ENCODE data around the gene ITGAL. TPM values are rescaled to one million over a fixed set of nuclear protein-coding genes. Genes with fewer than 3 reads are reported as not detected.

ITGAL gene
- total RNA-seq, 2 donors from 2014 or later, result 2.0 to 2.6 TPM

- Histone ChIP-seq H3K36me3 (no peaks in the 10 kb centered on the region), H3K27ac (no peak overlapping the region), H3K9me3 (no peaks in the 10 kb centered on the region), H3K4me3 (no peak overlapping the region), H3K4me1 (peaks cover 0 to 19% of the 10 kb centered on the region in 2 donors), H3K27me3 (no peaks in the 10 kb centered on the region)
- no peak for DNase-seq (ENCODE audit: low spot score)
- no peak for TF ChIP-seq CTCF (IDR thresholded peaks at IDR 0.05)
Measured at GRCh38 chr16:30567160-30567990, 94.8 kb downstream of the ITGAL start.

GRCh38 chr16:30567991-30568638 lies 95.6 kb downstream of the ITGAL start:
- no peak for TF ChIP-seq CTCF (IDR thresholded peaks at IDR 0.05)
- Histone ChIP-seq H3K27ac (no peak overlapping the region), H3K9me3 (no peaks in the 10 kb centered on the region), H3K4me1 (peaks cover 0 to 24% of the 10 kb centered on the region in 2 donors), H3K36me3 (no peaks in the 10 kb centered on the region), H3K27me3 (no peaks in the 10 kb centered on the region), H3K4me3 (no peak overlapping the region)
- no peak for DNase-seq (ENCODE audit: low spot score)

GRCh38 chr16:30569281-30569680 lies 96.7 kb downstream of the ITGAL start:
- no peak for DNase-seq (ENCODE audit: low spot score)
- Histone ChIP-seq H3K27me3 (no peaks in the 10 kb centered on the region), H3K36me3 (no peaks in the 10 kb centered on the region), H3K4me1 (peaks cover 0 to 24% of the 10 kb centered on the region in 2 donors), H3K9me3 (no peaks in the 10 kb centered on the region), H3K4me3 (no peak overlapping the region), H3K27ac (no peak overlapping the region)
- no peak for TF ChIP-seq CTCF (IDR thresholded peaks at IDR 0.05)

GRCh38 chr16:30569746-30570635 lies 97.4 kb downstream of the ITGAL start:
- H3K27me3 ChIP-seq, result no peaks in the 10 kb centered on the region
- no peak for TF ChIP-seq CTCF (IDR thresholded peaks at IDR 0.05)
- peaks cover 0 to 24% of the 10 kb centered on the region in 2 donors for H3K4me1 ChIP-seq
- DNase-seq (ENCODE audit: low spot score), result no peak
- H3K27ac ChIP-seq, result peak overlapping the region; percentile 94 to 98
- H3K9me3 ChIP-seq, result no peaks in the 10 kb centered on the region
- no peaks in the 10 kb centered on the region for H3K36me3 ChIP-seq
- H3K4me3 ChIP-seq, result no peak overlapping the region

GRCh38 chr16:30570636-30571444 lies 98.3 kb downstream of the ITGAL start:
- TF ChIP-seq CTCF (IDR thresholded peaks at IDR 0.05), result no peak
- no peak for DNase-seq (ENCODE audit: low spot score)
- peaks cover 0 to 24% of the 10 kb centered on the region in 2 donors for H3K4me1 ChIP-seq
- H3K4me3 ChIP-seq, result peak overlapping the region; percentile 66 to 88
- H3K9me3 ChIP-seq, result no peaks in the 10 kb centered on the region
- H3K27ac ChIP-seq, result peak overlapping the region; percentile 94 to 98
- H3K27me3 ChIP-seq, result no peaks in the 10 kb centered on the region
- H3K36me3 ChIP-seq, result no peaks in the 10 kb centered on the region
